Progenitor cell of endocrine pancreas (in vitro differentiated cells): Measurements from ENCODE around the gene TMEM9. TPM values are rescaled to one million over a fixed set of nuclear protein-coding genes. Genes with fewer than 3 reads are reported as not detected.

Experiments used
- DNase-seq: peaks from one replicate; pipeline ENCODE4 v3.0.0; 2021; ENCODE audit warnings: low spot score; ENCODE audit not compliant: unreplicated experiment
- H3K27ac Mint-ChIP-seq: 2 replicates; pipeline ENCODE4 v1.8.0; 2021; ENCODE audit warnings: mild to moderate bottlenecking, moderate library complexity, mixed read lengths
- H3K27me3 Mint-ChIP-seq: 2 replicates; pipeline ENCODE4 v1.8.0; 2021; ENCODE audit warnings: mixed read lengths
- H3K36me3 Mint-ChIP-seq: 2 replicates; pipeline ENCODE4 v1.8.0; 2022; ENCODE audit warnings: mixed read lengths; ENCODE audit not compliant: insufficient read depth
- H3K4me1 Mint-ChIP-seq: 2 replicates; pipeline ENCODE4 v1.8.0; 2021; ENCODE audit warnings: low read depth, mixed read lengths
- H3K4me3 Mint-ChIP-seq: 2 replicates; pipeline ENCODE4 v1.8.0; 2021; ENCODE audit warnings: low read depth, mild to moderate bottlenecking, moderate library complexity, mixed read lengths
- H3K9me3 Mint-ChIP-seq: 2 replicates; pipeline ENCODE4 v1.8.0; 2021; ENCODE audit warnings: low read depth, mixed read lengths
- total RNA-seq: library from RNA; stranded (reverse); gene quantifications from 2 replicates; pipeline ENCODE4 v1.2.1, GENCODE V29; 2021
- TF ChIP-seq, protein P1 (sequence below): fragments of 200-600 bp; sonication (generic); IDR thresholded peaks from one replicate; pipeline ENCODE4 v1.5.0; 2021; ENCODE audit warnings: antibody characterized with exemption, mild to moderate bottlenecking; ENCODE audit not compliant: unreplicated experiment

The TMEM9 gene
- total RNA-seq, 1 donor from 2014 or later = 146 TPM

DNA sequence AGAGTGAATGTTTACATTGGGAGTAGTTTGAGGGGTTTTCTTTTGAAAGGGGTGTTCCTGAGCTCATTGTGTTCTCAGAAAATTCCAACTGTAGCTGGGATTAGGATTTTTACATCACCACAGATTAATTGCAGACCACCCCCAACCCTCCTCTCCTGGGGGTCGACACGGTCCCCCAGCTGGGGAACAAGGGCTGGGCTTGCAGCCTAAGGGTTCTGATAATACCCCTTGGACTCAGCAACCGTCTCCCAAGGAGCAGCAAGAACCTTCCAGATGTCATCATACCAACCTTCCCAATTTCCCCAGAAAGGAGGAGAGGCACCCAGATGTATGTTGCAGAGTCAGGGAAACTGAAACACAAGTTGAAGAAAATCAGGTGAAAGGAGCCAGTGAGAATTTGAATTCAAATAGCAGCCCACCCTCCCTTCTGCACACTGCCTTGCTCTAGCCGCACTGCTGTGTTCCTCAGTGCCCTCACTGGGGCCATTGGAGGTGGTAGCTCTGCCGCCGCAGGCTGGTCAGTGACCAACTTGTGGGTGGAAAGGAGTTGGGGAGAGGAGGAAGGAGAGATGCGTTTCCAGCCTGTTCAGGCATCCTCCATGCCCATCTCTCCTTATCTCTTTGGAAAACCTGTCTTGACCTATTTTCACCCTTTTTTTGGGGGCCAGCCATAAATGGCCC, 21.7 kb upstream of the TMEM9 start:
- Mint-ChIP-seq H3K27me3 (peaks cover 12% of the 10 kb centered on the region), H3K4me3 (no peak overlapping the region), H3K36me3 (no peaks in the 10 kb centered on the region), H3K9me3 (peaks cover 7% of the 10 kb centered on the region), H3K4me1 (peaks cover 39% of the 10 kb centered on the region), H3K27ac (no peak overlapping the region)
- TF ChIP-seq, protein P1, sequence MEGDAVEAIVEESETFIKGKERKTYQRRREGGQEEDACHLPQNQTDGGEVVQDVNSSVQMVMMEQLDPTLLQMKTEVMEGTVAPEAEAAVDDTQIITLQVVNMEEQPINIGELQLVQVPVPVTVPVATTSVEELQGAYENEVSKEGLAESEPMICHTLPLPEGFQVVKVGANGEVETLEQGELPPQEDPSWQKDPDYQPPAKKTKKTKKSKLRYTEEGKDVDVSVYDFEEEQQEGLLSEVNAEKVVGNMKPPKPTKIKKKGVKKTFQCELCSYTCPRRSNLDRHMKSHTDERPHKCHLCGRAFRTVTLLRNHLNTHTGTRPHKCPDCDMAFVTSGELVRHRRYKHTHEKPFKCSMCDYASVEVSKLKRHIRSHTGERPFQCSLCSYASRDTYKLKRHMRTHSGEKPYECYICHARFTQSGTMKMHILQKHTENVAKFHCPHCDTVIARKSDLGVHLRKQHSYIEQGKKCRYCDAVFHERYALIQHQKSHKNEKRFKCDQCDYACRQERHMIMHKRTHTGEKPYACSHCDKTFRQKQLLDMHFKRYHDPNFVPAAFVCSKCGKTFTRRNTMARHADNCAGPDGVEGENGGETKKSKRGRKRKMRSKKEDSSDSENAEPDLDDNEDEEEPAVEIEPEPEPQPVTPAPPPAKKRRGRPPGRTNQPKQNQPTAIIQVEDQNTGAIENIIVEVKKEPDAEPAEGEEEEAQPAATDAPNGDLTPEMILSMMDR = no peak
- DNase-seq = no peak

DNA sequence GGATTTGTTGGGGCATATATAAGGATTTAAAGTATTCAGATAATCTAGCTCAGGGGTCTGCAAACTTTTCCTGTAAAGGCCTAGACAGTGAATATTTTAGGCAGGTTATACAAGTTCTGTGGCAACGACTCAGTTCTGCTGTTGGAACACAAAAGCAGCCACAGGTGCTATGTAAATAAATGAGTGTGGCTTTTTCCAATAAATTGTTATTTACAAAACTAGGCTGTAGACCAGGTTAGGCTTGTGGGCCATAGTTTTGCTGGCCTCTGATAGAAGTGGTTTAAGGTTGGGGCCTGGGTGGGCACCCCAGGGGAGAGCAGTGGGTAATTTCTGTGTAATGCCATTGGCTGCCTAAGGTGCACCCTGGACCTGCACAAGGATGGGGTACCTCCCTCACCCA, 19.5 kb upstream of the TMEM9 start:
- TF ChIP-seq, protein P1 = no peak
- Mint-ChIP-seq H3K4me1 (peaks cover 54% of the 10 kb centered on the region), H3K36me3 (no peaks in the 10 kb centered on the region), H3K9me3 (peaks cover under 1% of the 10 kb centered on the region), H3K4me3 (no peak overlapping the region), H3K27me3 (no peaks in the 10 kb centered on the region), H3K27ac (peak overlapping the region; percentile 73)
- DNase-seq = no peak

DNA sequence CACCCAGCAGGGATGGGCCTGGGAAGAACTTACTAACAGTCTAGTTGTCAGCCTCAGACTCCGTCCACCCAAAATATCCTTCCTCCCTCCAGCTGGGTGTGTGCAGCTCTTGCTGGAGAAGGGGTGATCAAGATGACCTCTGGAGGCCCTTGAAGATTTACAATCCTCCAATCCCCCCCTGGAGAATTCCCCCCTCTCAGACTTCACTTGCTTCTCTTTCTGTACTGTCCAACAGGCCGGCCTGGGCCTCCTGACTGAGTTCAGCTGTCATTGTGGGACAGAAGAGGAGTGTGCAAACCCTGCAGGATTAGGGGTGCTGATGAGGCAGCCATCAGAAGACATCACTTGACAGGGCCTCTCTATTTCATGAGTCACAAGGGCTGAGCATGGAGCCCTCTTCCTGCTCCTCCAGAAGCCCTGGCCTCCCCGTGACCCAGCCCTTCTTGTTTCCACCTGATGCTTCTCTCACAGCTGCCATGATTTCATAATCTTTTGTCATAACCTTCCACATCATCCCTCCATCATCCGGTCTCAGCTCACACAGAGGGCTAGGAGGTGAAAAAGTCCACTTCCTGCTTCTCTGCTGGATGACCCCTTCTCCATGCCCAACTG, 18.8 kb upstream of the TMEM9 start:
- H3K4me3 Mint-ChIP-seq = peak overlapping the region; percentile 19
- H3K36me3 Mint-ChIP-seq = no peaks in the 10 kb centered on the region
- DNase-seq = no peak
- TF ChIP-seq, protein P1 = no peak
- peaks cover 54% of the 10 kb centered on the region for H3K4me1 Mint-ChIP-seq
- no peaks in the 10 kb centered on the region for H3K9me3 Mint-ChIP-seq
- peak overlapping the region; percentile 98 for H3K27ac Mint-ChIP-seq
- no peaks in the 10 kb centered on the region for H3K27me3 Mint-ChIP-seq

DNA sequence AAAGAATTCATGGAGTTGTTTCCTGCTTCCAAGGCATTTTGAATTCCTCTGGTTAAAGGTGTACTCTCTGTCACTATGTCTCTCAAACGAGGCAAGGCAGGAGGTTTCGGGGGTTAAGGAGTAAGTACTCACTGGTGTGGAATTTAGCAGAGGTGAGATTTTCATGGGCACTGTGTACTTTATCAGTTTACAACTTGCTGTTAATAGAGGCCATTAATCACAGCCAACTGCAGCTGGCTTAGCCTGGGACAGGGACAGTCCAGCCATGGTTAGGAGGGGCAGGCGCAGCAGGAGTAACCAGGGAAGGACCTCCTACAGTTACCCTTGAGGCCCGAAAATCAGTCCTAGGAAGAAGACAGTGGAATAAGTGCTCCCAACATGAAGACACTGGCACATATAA, 18.1 kb upstream of the TMEM9 start:
- H3K4me3 Mint-ChIP-seq = peak overlapping the region; percentile 79
- DNase-seq = no peak
- H3K27me3 Mint-ChIP-seq = no peaks in the 10 kb centered on the region
- H3K36me3 Mint-ChIP-seq = no peaks in the 10 kb centered on the region
- no peaks in the 10 kb centered on the region for H3K9me3 Mint-ChIP-seq
- H3K4me1 Mint-ChIP-seq = peaks cover 58% of the 10 kb centered on the region
- H3K27ac Mint-ChIP-seq = peak overlapping the region; percentile 98
- TF ChIP-seq, protein P1 = no peak

DNA sequence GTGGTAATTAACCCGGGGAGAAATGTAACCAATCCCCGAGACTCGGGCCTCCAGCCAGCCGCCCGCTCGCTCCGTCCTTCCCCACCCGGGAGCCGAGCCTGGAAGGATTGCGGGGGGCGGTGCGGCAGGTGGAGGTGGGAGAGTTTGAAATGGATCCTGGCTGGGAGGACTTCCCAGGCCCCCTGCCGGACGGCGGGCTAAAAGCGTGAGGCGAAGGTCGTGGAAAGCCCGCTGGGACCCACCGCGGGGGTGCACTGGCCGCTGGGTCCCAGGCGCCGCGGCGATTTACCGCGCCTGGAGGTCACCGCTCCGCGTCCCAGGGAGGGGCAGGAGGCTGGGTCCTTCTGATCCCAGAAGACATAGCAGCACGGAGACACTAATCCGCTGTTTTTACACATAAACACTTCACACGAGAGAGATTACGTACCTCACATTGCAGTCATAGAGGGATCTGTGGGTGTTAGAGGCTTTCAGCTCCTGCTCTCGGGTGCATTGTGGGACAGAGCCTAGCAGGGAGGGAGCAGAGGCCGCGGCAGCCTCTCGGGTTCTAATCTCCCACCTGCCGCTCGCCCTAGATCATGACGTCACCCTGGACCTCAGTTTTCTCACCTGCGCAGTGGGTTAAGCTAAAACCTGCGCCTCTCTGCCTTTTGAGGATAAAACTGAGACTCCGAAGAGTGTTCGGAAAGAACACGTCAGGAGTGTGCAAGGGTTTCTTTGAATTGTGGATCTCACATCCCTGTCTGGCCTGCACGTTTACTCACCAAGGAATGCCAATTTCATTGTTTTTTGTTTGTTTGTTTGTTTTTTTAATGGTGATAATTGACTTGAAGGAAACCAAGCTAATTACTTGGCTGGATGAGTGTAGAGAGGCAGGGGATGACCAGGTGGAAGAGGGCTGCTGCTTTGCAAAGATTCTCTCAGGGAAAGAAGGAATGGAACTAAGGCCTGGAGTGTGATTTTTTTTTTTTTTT, 17.1 kb upstream of the TMEM9 start:
- DNase-seq = peak; percentile 79
- Mint-ChIP-seq H3K4me3 (peak overlapping the region; percentile 79), H3K27me3 (no peaks in the 10 kb centered on the region), H3K9me3 (no peaks in the 10 kb centered on the region), H3K4me1 (peaks cover 59% of the 10 kb centered on the region), H3K27ac (peak overlapping the region; percentile 98), H3K36me3 (no peaks in the 10 kb centered on the region)
- TF ChIP-seq, protein P1 = peak; percentile 76
